GM13976 (cell line): ENCODE measurements around the gene ZDHHC14.
"Not testable (repeated sequence)": the region's sequence is repeated elsewhere in the genome, so short reads cannot be mapped to it uniquely, and the experiment has no call there.

Source experiments
- DNase-seq: peaks from one replicate; pipeline ENCODE4 v3.0.0; 2012; ENCODE audit warnings: low spot score
- in situ Hi-C: fragments of 300-500 bp; cut with MboI; formaldehyde crosslinking; loops from one replicate; pipeline ENCODE4 v1.12.0; 2022; ENCODE audit warnings: low sequenced_read_pairs, mixed read lengths, inconsistent platforms; ENCODE audit not compliant: unreplicated experiment
- TF ChIP-seq, protein P1 (sequence below): IDR thresholded peaks from 2 replicates; pipeline ENCODE4 v1.5.1; 2012; ENCODE audit warnings: borderline replicate concordance, mild to moderate bottlenecking; ENCODE audit not compliant: insufficient read depth; ENCODE audit errors: extremely low read depth, missing control alignments, control extremely low read depth

Gene ZDHHC14

DNA sequence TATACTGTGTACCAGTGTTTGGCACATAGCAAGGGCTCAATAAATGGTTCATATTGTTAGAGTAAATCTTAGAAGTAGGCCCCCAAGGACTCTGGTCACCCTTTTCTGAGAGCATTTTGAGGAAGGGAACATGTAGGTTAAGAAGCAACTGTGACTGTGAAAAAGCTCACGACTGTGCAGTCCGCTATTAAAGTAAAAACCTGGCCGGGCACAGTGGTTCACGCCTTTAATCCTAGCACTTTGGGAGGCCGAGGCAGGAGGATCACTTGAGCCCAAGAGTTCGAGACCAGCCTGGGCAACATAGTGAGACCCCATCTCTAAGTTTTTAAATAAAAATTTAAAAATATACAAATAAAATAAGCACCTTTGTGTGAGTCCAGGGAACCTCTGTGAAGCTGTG, 5.0 kb downstream of the ZDHHC14 start:
- TF ChIP-seq, protein P1, sequence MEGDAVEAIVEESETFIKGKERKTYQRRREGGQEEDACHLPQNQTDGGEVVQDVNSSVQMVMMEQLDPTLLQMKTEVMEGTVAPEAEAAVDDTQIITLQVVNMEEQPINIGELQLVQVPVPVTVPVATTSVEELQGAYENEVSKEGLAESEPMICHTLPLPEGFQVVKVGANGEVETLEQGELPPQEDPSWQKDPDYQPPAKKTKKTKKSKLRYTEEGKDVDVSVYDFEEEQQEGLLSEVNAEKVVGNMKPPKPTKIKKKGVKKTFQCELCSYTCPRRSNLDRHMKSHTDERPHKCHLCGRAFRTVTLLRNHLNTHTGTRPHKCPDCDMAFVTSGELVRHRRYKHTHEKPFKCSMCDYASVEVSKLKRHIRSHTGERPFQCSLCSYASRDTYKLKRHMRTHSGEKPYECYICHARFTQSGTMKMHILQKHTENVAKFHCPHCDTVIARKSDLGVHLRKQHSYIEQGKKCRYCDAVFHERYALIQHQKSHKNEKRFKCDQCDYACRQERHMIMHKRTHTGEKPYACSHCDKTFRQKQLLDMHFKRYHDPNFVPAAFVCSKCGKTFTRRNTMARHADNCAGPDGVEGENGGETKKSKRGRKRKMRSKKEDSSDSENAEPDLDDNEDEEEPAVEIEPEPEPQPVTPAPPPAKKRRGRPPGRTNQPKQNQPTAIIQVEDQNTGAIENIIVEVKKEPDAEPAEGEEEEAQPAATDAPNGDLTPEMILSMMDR: no peak
- in situ Hi-C loops: no loop called here
- DNase-seq: no peak

DNA sequence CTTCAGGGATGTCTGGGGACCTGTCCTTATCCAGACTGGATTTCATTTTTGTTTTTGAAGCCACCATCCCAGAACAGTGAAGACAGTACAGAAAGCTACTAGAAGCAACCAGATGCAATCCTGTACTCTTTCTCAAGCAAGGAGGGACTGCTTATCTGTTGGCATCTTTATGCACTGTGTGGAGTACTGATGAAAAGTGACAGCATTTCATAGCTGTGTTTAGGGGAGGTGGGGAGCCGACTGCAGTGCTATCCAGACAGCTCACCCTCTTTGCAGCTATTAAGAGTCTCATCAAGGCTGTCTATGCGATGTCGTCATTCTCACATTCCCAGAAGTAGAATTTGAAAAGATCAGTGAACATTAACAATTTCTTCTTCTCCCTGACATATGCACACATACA, 5.5 kb downstream of the ZDHHC14 start:
- TF ChIP-seq, protein P1: no peak
- DNase-seq: no peak
- in situ Hi-C loops: no loop called here

DNA sequence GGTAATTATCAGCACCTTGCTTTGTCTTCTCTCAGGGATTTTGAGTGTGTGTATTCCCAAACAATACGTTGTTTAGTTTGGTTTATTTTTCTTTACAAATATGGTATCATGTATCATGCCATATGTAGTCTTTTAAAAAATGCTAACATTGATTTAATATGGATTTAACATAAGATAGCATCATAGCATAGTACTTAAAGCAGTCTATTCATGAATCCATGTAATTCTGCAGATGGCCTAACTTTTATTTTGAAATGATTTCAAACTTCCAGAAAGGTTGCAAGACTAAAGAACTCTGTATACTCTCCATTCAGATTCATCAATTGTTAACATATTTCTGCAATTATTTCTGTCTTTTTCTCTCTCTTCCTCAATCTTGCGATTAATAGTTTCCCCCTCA, 7.9 kb downstream of the ZDHHC14 start:
- TF ChIP-seq, protein P1: no peak

DNA sequence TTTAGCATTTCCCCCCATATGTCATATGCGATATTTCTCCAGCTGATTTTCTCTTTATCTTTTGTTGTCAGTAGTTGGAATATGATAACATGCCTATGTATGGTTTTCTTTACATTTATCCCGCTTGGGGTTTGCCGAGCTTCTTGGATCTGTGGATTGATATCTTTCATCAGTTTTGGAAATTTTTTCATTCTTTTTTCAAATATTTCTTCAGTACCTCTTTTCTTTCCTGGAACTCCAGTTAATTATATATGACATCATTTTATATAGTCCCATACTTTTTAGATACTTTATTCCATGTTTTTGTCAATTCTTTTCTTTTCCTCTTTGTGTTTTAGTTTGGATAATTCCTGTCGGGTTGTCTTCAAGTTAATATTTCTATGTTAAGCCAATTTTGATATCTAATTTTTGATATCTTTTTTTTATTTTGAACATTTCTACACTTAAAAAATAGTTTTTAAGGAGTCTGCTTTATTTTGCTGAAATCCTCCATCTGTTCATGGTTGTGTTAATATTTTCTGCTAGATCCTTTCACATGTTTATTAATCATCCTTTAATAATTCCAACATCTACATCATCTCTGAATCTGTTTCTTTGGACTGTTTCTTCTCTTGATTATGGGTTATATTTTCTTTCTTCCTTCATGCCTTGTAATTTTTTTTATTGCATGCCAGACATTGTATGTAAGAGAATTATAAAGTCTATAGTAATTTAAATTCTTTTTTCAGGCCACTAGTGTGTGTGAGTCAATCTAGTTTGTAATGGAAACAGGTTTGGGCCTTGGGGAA, 9.5 kb downstream of the ZDHHC14 start:
- in situ Hi-C loops: no loop called here
- DNase-seq: no peak
- TF ChIP-seq, protein P1: no peak

More for the DNA sequence above, 7.9 kb downstream of the ZDHHC14 start:
- in situ Hi-C loops: no loop called here
- DNase-seq: no peak

DNA sequence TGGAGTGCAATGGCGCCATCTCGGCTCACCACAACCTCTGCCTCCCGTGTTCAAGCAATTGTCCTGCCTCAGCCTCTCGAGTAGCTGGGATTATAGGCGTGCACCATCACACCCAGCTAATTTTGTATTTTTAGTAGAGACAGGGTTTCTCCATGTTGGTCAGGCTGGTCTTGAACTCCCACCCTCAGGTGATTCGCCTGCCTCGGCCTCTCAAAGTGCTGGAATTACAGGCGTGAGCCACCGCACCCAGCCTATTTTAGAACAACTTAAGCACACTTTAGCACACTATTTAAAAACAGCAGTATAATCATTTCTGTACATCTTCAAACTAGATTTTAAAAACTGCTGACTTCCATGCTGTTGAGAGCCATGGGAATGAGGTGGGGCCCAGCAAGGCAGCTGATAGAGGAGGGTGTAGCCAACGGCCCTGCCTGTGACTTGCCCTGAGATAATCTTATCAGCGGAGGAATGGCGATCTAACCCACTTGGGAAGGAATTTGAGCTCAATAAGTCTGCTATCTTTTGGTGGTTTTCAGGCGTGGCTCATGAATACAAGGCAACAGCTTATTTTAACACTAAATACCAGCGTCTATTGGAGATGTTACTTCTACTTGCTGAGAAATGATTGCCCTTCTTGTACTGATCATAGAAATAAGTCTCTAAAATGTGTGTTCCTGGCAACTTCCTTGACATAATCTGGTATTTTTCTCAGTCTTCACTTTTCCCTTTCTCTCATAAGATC, 12.1 kb downstream of the ZDHHC14 start:
- DNase-seq: no peak
- TF ChIP-seq, protein P1: no peak
- in situ Hi-C loops: no loop called here

DNA sequence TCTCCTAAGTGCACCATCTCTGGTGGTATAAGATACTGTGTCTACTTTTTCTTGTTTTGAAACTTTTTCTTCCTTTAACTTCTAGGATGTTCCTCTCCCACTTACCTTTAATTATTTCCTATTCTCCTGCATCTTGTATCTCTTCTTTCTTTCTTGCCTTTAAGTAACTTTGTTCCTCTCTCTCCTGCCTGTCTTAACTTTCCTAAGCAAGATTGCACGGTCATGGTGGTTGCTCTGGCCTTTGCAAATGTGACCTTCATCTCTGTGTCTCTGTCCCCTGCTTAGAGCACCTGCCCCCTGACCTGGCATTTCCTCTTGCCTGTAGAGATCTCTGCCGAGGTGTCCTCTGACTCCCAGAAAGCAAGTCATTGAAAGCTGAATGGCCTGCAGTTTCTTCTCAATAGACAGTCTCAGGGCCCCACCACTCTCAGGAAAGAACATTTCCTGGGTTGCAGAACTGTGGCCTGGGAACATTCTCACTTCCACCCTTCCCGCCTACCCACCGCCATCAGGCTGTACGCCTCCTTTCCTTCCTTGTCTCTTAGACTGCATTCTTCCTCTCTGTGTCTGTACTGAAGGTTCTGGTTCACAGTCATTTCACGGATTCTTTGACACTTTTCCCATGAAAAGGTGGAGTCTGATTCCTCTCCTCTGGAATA, 12.8 kb downstream of the ZDHHC14 start:
- TF ChIP-seq, protein P1: no peak
- in situ Hi-C loops: no loop called here
- DNase-seq: no peak

DNA sequence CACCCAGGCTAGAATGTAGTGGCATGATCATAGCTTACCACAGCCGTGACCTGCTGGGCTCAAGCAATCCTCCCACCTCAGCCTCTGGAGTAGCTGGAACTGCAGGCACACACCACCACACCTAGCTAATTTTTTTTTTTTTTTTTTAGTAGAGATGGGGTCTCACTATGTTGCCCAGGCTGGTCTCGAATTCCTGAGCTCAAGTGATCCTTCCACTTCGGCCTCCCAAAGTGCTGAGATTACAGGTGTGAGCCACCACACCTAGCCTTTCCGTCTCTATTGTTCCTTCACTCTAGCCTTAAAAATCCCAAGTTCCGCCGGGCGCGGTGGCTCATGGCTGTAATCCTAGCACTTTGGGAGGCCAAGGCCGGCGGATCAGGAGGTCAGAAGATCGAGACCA, 14.2 kb downstream of the ZDHHC14 start:
- in situ Hi-C loops, DNase-seq: not testable (repeated sequence)
